KMS-11 (cell line): ENCODE data around the gene FH.

Source experiments
- H2AFZ ChIP-seq: fragments of 200-600 bp; sonication (generic); 2 replicates; pipeline ENCODE4 v1.6.1; 2016; ENCODE audit warnings: antibody characterized with exemption, mixed run types, low read depth
- H3K27ac ChIP-seq: fragments of 200-600 bp; sonication (generic); 2 replicates; pipeline ENCODE4 v1.6.1; 2016; ENCODE audit warnings: mild to moderate bottlenecking, mixed run types
- H3K27me3 ChIP-seq: fragments of 200-600 bp; sonication (generic); 2 replicates; pipeline ENCODE4 v1.6.1; 2017; ENCODE audit warnings: mild to moderate bottlenecking, low read depth, mixed run types, moderate library complexity; ENCODE audit not compliant: insufficient read depth
- H3K36me3 ChIP-seq: fragments of 200-600 bp; sonication (generic); 2 replicates; pipeline ENCODE4 v1.6.1; 2017; ENCODE audit warnings: mild to moderate bottlenecking, mixed run types; ENCODE audit not compliant: insufficient read depth
- H3K4me1 ChIP-seq: fragments of 200-600 bp; sonication (generic); 2 replicates; pipeline ENCODE4 v1.6.1; 2016; ENCODE audit warnings: mild to moderate bottlenecking, low read depth, mixed run types; ENCODE audit not compliant: poor library complexity, severe bottlenecking
- H3K4me2 ChIP-seq: fragments of 200-600 bp; sonication (generic); 2 replicates; pipeline ENCODE4 v1.7.0; 2016; ENCODE audit warnings: mild to moderate bottlenecking, mixed run types
- H3K4me3 ChIP-seq: fragments of 200-600 bp; sonication (generic); IDR thresholded peaks from 2 replicates; pipeline ENCODE4 v1.6.1; 2017; ENCODE audit warnings: low read depth, low read length, mixed read lengths; ENCODE audit not compliant: insufficient read depth
- H3K79me2 ChIP-seq: fragments of 200-600 bp; sonication (generic); 2 replicates; pipeline ENCODE4 v1.6.1; 2016; ENCODE audit warnings: low read depth, mixed run types; ENCODE audit not compliant: insufficient read depth
- H3K9ac ChIP-seq: fragments of 200-600 bp; sonication (generic); 2 replicates; pipeline ENCODE4 v1.6.1; 2016; ENCODE audit warnings: mild to moderate bottlenecking, mixed run types
- H4K20me1 ChIP-seq: fragments of 200-600 bp; sonication (generic); 2 replicates; pipeline ENCODE4 v1.6.1; 2016; ENCODE audit warnings: mild to moderate bottlenecking, mixed run types; ENCODE audit not compliant: insufficient read depth
- CTCF ChIP-seq: fragments of 200-600 bp; sonication (generic); conservative IDR thresholded peaks from 2 replicates; pipeline ENCODE4 v1.6.1; 2017; ENCODE audit warnings: low read depth, mild to moderate bottlenecking, antibody characterized with exemption, low read length, moderate library complexity, mixed read lengths

The FH gene

GRCh38 chr1:241503444-241503843, 16.1 kb downstream of the FH start:
- Histone ChIP-seq H3K27me3 (no peaks in the 10 kb centered on the region), H3K27ac (no peak overlapping the region), H3K9ac (no peak overlapping the region), H3K4me2 (no peak overlapping the region), H2AFZ (no peak overlapping the region), H3K4me3 (no peak overlapping the region), H3K79me2 (no peaks in the 10 kb centered on the region), H4K20me1 (no peaks in the 10 kb centered on the region), H3K36me3 (peaks cover 11% of the 10 kb centered on the region; the same call in 1 of the 2 replicates), H3K4me1 (no peaks in the 10 kb centered on the region)
- TF ChIP-seq CTCF, result no peak

GRCh38 chr1:241499910-241500309, 19.6 kb downstream of the FH start:
- Histone ChIP-seq H3K36me3 (peaks cover 19% of the 10 kb centered on the region; the same call in 1 of the 2 replicates), H3K27me3 (no peaks in the 10 kb centered on the region), H3K4me1 (no peaks in the 10 kb centered on the region), H3K4me3 (no peak overlapping the region), H4K20me1 (no peaks in the 10 kb centered on the region), H3K4me2 (no peak overlapping the region), H2AFZ (no peak overlapping the region), H3K27ac (no peak overlapping the region), H3K79me2 (no peaks in the 10 kb centered on the region), H3K9ac (no peak overlapping the region)
- peak; percentile 70 for TF ChIP-seq CTCF

GRCh38 chr1:241495741-241496140, 23.8 kb downstream of the FH start:
- peaks cover 11% of the 10 kb centered on the region; the same call in 1 of the 2 replicates for H3K36me3 ChIP-seq
- H2AFZ ChIP-seq, result no peak overlapping the region
- no peaks in the 10 kb centered on the region for H3K79me2 ChIP-seq
- no peaks in the 10 kb centered on the region for H3K4me1 ChIP-seq
- no peak overlapping the region for H3K4me3 ChIP-seq
- no peaks in the 10 kb centered on the region for H3K27me3 ChIP-seq
- TF ChIP-seq CTCF, result no peak
- H3K9ac ChIP-seq, result no peak overlapping the region
- no peaks in the 10 kb centered on the region for H4K20me1 ChIP-seq
- H3K4me2 ChIP-seq, result no peak overlapping the region
- H3K27ac ChIP-seq, result no peak overlapping the region

- H3K9ac ChIP-seq, result no peak overlapping the region
- no peak overlapping the region for H2AFZ ChIP-seq
- H3K27me3 ChIP-seq, result no peaks in the 10 kb centered on the region
- H3K4me2 ChIP-seq, result no peak overlapping the region
- H3K4me1 ChIP-seq, result no peaks in the 10 kb centered on the region
- no peaks in the 10 kb centered on the region for H4K20me1 ChIP-seq
- H3K36me3 ChIP-seq, result no peaks in the 10 kb centered on the region
- TF ChIP-seq CTCF, result no peak
- H3K4me3 ChIP-seq, result no peak overlapping the region
- H3K27ac ChIP-seq, result no peak overlapping the region
- H3K79me2 ChIP-seq, result no peaks in the 10 kb centered on the region
Observed at GRCh38 chr1:241488739-241489138, 30.8 kb downstream of the FH start.
